T-helper 2 cell treated with Interferon-gamma antibody and Interleukin-4, amounts not matched to agents 100 ng/mL and 5 ng/mL, for 36 hours (primary cell): Measurements from ENCODE around the gene PNPLA5. TPM values are rescaled to one million over a fixed set of nuclear protein-coding genes. Genes with fewer than 3 reads are reported as not detected.

ENCODE experiments used
- intact Hi-C: fragments of 100-400 bp; cut with micrococcal nuclease; formaldehyde crosslinking; loops from one replicate; pipeline ENCODE4 v1.15.1; 2023
- total RNA-seq: library from RNA; stranded (reverse); gene quantifications from 2 replicates; pipeline ENCODE4 v1.2.3, GENCODE V29; 2022

The PNPLA5 gene
- total RNA-seq, 1 donor from 2014 or later: not detected

DNA sequence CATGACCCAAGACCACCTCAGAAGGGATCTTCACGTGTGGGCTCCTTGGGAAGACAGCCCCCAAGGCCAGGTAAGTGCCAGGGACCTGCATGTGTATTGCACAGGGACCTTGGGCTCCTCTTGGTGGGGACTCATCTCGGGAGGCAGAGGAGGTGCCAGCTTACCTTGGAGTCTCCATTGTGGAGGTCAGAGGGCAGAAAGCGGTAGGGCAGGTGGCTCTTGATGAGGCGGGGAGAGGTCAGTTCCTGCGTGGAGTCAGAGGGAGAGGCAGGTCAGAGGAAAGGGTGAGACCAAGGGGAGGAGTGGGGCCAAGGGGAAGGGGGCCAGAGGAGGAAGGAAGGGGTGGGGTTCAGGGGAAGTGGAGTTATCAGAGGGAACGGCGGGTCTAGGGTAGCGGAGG lies 52.0 kb downstream of the PNPLA5 start:
- intact Hi-C loops: no loop called here

- intact Hi-C loops: no loop called here
These were observed 53.1 kb downstream of the PNPLA5 start for GRCh38 chr22:43838571-43839307.

GRCh38 chr22:43838161-43838560 lies 53.7 kb downstream of the PNPLA5 start:
- intact Hi-C loops: no loop called here

- intact Hi-C loops: no loop called here
These were observed 54.1 kb downstream of the PNPLA5 start for GRCh38 chr22:43837666-43838065.

- intact Hi-C loops: no loop called here
These were observed 56.1 kb downstream of the PNPLA5 start for GRCh38 chr22:43835736-43836135.

DNA sequence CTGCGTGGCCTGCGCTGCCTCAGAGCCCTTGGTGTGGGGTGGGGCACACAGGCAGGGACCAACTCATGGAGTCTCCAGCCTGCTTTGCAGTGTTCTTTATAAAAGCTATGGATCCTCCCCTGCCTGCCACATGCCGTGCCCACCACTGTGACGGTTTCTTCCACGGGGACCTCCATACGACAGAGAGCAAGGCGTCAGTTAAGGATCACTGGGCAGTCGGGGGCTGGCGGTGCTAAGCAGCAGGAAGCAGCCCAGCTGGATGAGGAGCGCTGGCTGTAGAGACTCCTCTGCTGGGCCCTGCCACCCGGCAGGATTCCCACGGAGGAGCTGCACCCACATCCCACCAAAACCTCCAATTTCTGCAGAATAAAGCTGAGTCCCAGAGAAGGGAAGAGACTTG lies 56.6 kb downstream of the PNPLA5 start:
- intact Hi-C loops: no loop called here

DNA sequence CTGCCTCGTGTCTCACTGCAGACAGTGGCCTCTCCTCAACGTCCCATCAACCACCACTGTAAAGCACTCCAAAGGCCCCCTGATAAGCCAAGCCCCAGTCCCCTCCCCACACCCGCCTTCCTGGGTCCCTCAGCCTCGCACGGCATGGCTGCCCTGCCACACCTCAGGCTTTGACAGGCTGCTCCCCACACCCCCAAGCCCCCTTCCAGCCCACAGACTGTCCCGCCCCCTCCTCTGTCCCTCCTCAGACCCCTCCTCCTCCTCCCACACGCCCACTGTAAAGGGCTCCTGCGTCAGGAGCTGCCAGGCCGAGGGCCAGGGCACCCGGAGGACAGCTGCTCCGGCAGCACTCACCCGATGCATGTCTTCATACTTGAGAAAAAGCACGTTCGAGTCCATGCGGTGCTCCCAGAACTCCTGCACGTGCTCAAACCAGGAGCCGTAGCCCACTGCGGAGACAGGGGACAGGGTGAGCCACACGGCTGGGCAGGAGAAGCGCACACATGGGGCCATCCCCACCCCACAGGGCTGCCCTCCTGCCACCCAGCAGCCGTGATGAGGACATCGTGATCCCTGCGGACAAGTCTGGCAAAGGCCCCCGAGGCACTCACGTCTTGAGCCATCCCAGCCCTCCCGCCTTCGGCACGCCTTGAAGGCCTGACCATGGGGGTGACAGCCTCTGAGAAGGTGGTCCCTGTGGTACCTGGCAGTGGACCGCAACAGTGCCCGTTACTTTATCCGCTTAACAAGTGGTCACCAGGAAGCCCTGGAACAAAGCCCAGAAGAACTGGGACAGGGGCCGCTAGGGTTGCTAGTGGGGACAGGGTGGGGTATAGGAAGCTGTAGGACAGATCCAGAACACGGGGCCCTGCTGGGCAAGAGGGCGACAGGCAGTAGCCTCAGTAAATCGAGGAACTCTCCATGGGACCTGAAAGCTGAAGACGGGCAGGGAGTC lies 58.2 kb downstream of the PNPLA5 start:
- intact Hi-C loops: no loop called here

DNA sequence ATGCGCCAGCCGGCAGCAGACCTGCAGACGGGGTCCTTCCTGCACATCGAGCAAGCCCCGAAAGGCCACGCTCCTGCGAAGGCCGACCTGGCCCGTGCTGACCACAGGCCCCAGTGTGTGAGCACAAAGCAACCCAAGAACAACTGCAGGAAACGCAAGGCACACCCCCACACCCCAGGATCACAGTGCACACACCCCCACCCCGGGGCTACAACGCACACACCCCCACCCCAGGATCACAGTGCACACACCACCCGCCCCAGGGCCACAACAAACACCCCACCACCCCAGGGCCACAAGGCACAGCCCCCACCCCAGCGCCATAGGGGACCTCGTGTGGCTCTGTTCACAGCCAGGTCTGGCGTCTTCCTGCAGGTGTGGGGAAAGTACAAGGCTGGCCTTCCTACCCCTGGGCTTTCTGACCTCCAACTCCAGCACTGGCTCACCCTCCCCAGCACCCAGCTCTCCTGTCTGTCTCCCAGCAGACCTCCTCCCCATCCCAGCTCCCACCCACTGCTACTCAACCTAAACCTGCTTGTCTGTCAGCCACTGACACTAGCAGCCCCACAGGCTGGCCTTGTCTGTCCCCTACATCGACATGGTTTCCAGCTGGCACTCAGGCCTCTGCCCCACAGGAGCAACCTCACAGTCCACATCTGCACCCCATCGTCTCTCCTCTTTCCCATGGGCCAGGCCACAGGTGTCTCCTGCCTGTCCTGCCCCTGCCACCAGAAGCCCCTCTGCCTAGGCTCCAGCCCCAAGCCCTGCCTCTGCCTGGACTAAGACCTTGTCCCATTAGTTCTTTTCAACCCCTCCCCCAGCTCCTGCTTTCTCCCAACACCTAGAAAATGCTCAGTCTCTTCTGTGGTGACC lies 59.2 kb downstream of the PNPLA5 start:
- intact Hi-C loops: no loop called here

- intact Hi-C loops: no loop called here
These were observed 60.0 kb downstream of the PNPLA5 start for GRCh38 chr22:43831561-43832392.

DNA sequence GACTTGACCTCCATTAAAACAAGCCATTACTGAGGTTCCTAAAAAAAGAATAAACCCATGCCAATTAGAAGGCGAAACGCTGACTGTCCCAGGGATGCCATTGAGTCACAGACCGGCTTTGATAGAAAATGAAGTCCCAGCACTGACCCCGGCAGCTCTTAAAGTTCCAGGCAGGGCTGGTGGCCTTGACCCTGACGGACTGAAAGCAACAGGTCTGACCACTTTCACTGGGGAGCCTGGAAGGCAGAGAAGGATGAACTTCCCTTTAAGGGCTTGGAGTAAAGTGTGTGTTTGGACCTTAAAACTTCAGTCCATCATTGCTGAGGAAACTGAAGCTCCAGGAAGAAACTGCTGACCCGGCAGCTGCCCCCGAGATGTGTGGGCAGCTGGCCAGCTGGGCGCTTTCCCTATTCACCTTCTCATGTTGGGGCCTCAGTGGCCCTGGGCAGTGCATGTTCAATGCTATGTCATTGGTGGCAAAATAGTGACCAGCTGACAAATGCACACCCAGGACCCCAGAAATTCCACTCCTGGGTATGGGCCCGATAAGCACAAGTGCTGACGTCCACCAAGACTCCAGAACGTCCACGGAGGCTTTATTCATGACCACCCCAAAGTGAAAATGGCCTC lies 60.8 kb downstream of the PNPLA5 start:
- intact Hi-C loops: no loop called here

- intact Hi-C loops: no loop called here
These were observed 61.6 kb downstream of the PNPLA5 start for GRCh38 chr22:43829904-43830851.

Other genes with a start within 250 kb of the PNPLA5 start
- gene EFCAB6, start 79.7 kb downstream of the PNPLA5 start, total RNA-seq: 0.20 TPM in 1 of 2 replicates, not detected in the other
- gene SULT4A1, start 29.5 kb downstream of the PNPLA5 start, total RNA-seq: 0.25 TPM in 1 of 2 replicates, not detected in the other
- 0.25 and 0.36 TPM in 2 replicates for gene PNPLA3, start 31.8 kb upstream of the PNPLA5 start, total RNA-seq
- 54.4 and 56.3 TPM in 2 replicates for gene SAMM50, start 63.4 kb upstream of the PNPLA5 start, total RNA-seq
- gene PARVB, start 132.3 kb upstream of the PNPLA5 start, total RNA-seq: 48.5 and 52.7 TPM in 2 replicates